Naive thymus-derived CD4-positive, alpha-beta T cell (primary cell): Measurements from ENCODE around the gene SENP1. TPM values are rescaled to one million over a fixed set of nuclear protein-coding genes. Genes with fewer than 3 reads are reported as not detected.
"Not testable (repeated sequence)": the region's sequence is repeated elsewhere in the genome, so short reads cannot be mapped to it uniquely, and the experiment has no call there.

ENCODE experiments used
- ATAC-seq: fragments of 150-1000 bp; cut with Tn5 transposase; 2 replicates; pipeline ENCODE4 v1.10.0; 2021; ENCODE audit warnings: mild to moderate bottlenecking, moderate library complexity
- CTCF ChIA-PET: fragments of 350-600 bp; sonication (Branson Sonifier 250); formaldehyde crosslinking; loops from one replicate; lab custom pipeline; 2021; ENCODE audit warnings: antibody characterized with exemption; lab: Charles Lee
- POLR2A ChIA-PET: fragments of 350-600 bp; sonication (Branson Sonifier 250); formaldehyde crosslinking; loops from one replicate; lab custom pipeline; 2021; ENCODE audit warnings: antibody characterized with exemption, inconsistent platforms; lab: Charles Lee
- DNase-seq, 9 donors: peaks; one replicate each; pipeline versions ENCODE4 v3.0.0 to v3.0.0-alpha.2; 2020 to 2022; ENCODE audit warnings: mixed read lengths in 1 of 9
- H3K27ac ChIP-seq: one replicate; pipeline ENCODE4 v1.7.0; 2013; ENCODE audit warnings: mild to moderate bottlenecking, low read depth, low read length, moderate library complexity
- H3K27me3 ChIP-seq, 2 donors: one replicate each; pipeline ENCODE4 v1.7.0; 2013; ENCODE audit warnings: low read length in 2 of 2, mild to moderate bottlenecking in 2 of 2, moderate library complexity in 2 of 2; ENCODE audit not compliant: control insufficient read depth in 2 of 2, insufficient read depth in 2 of 2
- H3K36me3 ChIP-seq, 3 experiments: 1 replicate in 2 of 3; 2 replicates in 1 of 3; pipeline ENCODE4 v1.7.0; 2013; ENCODE audit warnings: low read length in 3 of 3, mild to moderate bottlenecking in 3 of 3, moderate library complexity in 1 of 3; ENCODE audit not compliant: insufficient read depth in 3 of 3, control insufficient read depth in 2 of 3
- H3K4me1 ChIP-seq, 2 donors: one replicate each; pipeline ENCODE4 v1.7.0; 2013; ENCODE audit warnings: low read length in 2 of 2, mild to moderate bottlenecking in 2 of 2, moderate library complexity in 1 of 2; ENCODE audit not compliant: control insufficient read depth in 2 of 2, insufficient read depth in 2 of 2
- H3K4me3 ChIP-seq: 2 replicates; pipeline ENCODE4 v1.7.0; 2013; ENCODE audit warnings: mild to moderate bottlenecking, low read length
- H3K9me3 ChIP-seq, 3 experiments: 1 replicate in 2 of 3; 2 replicates in 1 of 3; pipeline ENCODE4 v1.7.0; 2013; ENCODE audit warnings: low read length in 3 of 3; ENCODE audit not compliant: control insufficient read depth in 2 of 3
- H3K27ac Mint-ChIP-seq, 9 donors: one replicate each; pipeline ENCODE4 v1.8.0; 2020 to 2022; ENCODE audit warnings: mixed read lengths in 9 of 9, mild to moderate bottlenecking in 8 of 9, moderate library complexity in 5 of 9, inconsistent platforms in 2 of 9
- H3K27me3 Mint-ChIP-seq, 5 donors: one replicate each; pipeline ENCODE4 v1.8.0; 2021 to 2022; ENCODE audit warnings: mixed read lengths in 5 of 5, mild to moderate bottlenecking in 1 of 5
- H3K36me3 Mint-ChIP-seq, 5 donors: one replicate each; pipeline ENCODE4 v1.8.0; 2020 to 2022; ENCODE audit warnings: mixed read lengths in 5 of 5, mild to moderate bottlenecking in 3 of 5, inconsistent platforms in 1 of 5
- H3K4me1 Mint-ChIP-seq, 7 donors: one replicate each; pipeline ENCODE4 v1.8.0; 2020 to 2022; ENCODE audit warnings: mixed read lengths in 7 of 7, mild to moderate bottlenecking in 3 of 7, inconsistent platforms in 1 of 7
- H3K4me3 Mint-ChIP-seq, 10 donors: one replicate each; pipeline ENCODE4 v1.8.0; 2020 to 2022; ENCODE audit warnings: mild to moderate bottlenecking in 10 of 10, mixed read lengths in 10 of 10, moderate library complexity in 6 of 10, inconsistent platforms in 2 of 10
- H3K9me3 Mint-ChIP-seq, 11 donors: one replicate each; pipeline ENCODE4 v1.8.0; 2020 to 2022; ENCODE audit warnings: mixed read lengths in 11 of 11, mild to moderate bottlenecking in 4 of 11, inconsistent platforms in 1 of 11, moderate library complexity in 1 of 11
- intact Hi-C, 2 donors: fragments of 100-400 bp; cut with micrococcal nuclease; formaldehyde crosslinking; loops; one replicate each; pipeline ENCODE4 v1.15.1; 2023
- polyA plus RNA-seq, 2 donors: library from polyadenylated mRNA; unstranded; fragments of 300-500 nt; fragmentation: Illumina TruSeq; gene quantifications; one replicate each; pipeline ENCODE4 v1.2.3, GENCODE V29; 2021
- total RNA-seq, 6 experiments: library from RNA in 5 of 6; stranded (reverse) in 5 of 6; gene quantifications; 1 replicate in 5 of 6; 2 replicates in 1 of 6; pipeline ENCODE4 v1.2.3 and lab custom pipeline; 2021 to 2026

SENP1 gene
- total and polyA plus RNA-seq, 7 experiments from 2014 or later: 12.0 to 41.9 (median 23.2) TPM

DNA sequence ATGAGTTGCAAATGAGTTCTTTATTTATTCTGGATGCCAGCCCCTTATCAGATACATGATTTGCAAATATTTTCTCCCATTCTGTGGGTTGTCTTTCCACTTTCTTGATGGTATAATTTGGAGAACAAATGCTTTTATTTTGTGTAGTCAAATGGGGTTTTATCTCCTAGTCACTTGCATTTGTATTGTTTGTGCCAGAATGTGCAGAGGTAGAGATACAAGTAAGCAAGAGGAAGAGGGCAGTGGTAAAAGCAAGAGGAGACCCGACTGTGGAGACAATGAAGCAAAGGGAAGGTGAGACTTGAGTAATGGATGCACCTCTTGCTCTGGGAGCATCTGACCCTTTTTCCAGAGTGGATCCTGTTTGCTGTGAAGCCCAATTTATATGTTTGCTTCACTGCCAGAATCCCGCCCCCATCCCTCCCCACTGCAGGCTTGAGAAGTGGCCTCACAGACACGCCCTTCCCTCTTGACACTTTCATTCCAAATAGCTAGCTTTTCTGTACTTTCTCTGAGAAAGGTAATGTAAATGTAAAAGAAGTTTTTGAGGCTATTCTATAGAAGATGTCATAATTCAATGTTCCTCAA lies 12.5 kb upstream of the SENP1 start:
- H3K27ac ChIP-seq: no peak overlapping the region
- peaks cover 0 to 3% of the 10 kb centered on the region in 2 donors for H3K4me1 ChIP-seq
- ATAC-seq (no peak), DNase-seq (no peak)
- POLR2A ChIA-PET: interaction anchor here (0.6 to 1.8 kb wide), 4 partner anchors 9 to 1741 kb away, joined by 3 to 7 read pairs (median 3); partner anchors contain the start of gene SENP1
- H3K4me1 Mint-ChIP-seq: peaks cover 13 to 25% (median 24%) of the 10 kb centered on the region in 7 donors
- peak overlapping the region; percentile 85 for H3K4me3 ChIP-seq
- peaks cover 0 to 5% (median under 1%) of the 10 kb centered on the region in 5 donors for H3K36me3 Mint-ChIP-seq
- H3K27ac Mint-ChIP-seq: peak overlapping the region in 6 of 9 donors; percentile 63 to 95 (median 82)
- H3K27me3 ChIP-seq: no peaks in the 10 kb centered on the region
- H3K9me3 ChIP-seq: no peaks in the 10 kb centered on the region
- no peaks in the 10 kb centered on the region for H3K9me3 Mint-ChIP-seq
- intact Hi-C loops: no loop called here
- H3K27me3 Mint-ChIP-seq: peaks cover 0 to 33% (median 9%) of the 10 kb centered on the region in 5 donors
- H3K4me3 Mint-ChIP-seq: peak overlapping the region; percentile 91 to 100 (median 98)
- CTCF ChIA-PET: no interaction called here
- H3K36me3 ChIP-seq: peaks cover 0 to 6% (median 0%) of the 10 kb centered on the region in 3 experiments

DNA sequence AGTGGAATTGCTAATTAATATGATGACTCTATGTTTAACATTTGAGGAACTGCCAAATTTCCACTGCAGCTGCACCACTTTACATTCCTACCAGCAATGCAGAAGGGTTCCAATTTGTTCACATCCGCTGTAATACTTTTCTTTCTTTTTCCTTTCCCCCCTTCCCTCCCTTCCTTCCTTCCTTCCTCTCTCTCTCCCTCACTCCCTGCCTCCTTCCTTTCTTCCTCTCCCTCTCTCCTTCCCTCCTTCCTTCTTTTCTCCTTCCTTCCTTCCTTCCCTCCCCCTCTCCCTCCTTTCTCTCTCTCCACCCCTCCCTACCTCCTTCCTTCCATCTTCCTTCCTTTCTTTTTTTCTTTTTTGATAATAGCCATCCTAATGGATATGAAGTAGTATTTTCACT lies 10.1 kb upstream of the SENP1 start:
- H3K4me1 ChIP-seq: peaks cover 0 to 3% of the 10 kb centered on the region in 2 donors
- Mint-ChIP-seq H3K4me3 (no peak overlapping the region), H3K36me3 (no peaks in the 10 kb centered on the region), H3K27me3 (peaks cover 0 to 33% (median 9%) of the 10 kb centered on the region in 5 donors), H3K9me3 (no peaks in the 10 kb centered on the region), H3K27ac (no peak overlapping the region), H3K4me1 (peaks cover 13 to 25% (median 23%) of the 10 kb centered on the region in 7 donors)
- ChIA-PET CTCF (no interaction called here), POLR2A (no interaction called here)
- no peak for DNase-seq
- intact Hi-C loops: no loop called here
- no peaks in the 10 kb centered on the region for H3K27me3 ChIP-seq
- no peak overlapping the region for H3K27ac ChIP-seq
- H3K4me3 ChIP-seq: no peak overlapping the region
- no peaks in the 10 kb centered on the region for H3K9me3 ChIP-seq
- H3K36me3 ChIP-seq: no peaks in the 10 kb centered on the region
- ATAC-seq: no peak

DNA sequence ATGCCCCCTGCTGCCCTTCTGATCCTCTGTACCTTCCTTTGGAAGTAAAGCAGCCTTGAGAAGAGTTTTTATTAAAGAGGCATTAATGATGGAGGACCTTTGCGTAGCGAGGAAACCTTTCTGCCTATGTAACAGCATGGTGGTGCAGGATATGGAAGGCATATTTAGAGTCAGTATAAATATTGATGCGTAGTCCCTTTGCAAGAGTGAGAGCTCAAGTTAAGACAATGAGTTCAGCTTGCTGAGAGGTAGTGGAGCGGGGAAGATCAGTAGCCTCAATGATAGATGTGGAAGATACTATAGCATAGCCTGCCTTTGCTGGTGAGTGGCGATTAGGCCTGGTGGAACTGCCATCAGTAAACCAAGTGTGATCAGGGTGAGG lies 5.4 kb upstream of the SENP1 start:
- H3K4me3 Mint-ChIP-seq, DNase-seq, H3K9me3 ChIP-seq, H3K27ac ChIP-seq, H3K36me3 ChIP-seq, H3K36me3 Mint-ChIP-seq, CTCF ChIA-PET, H3K9me3 Mint-ChIP-seq, H3K27me3 ChIP-seq, H3K27ac Mint-ChIP-seq, ATAC-seq, H3K4me3 ChIP-seq, intact Hi-C loops: not testable (repeated sequence)
- H3K27me3 Mint-ChIP-seq: peaks cover 0 to 30% (median 9%) of the 10 kb centered on the region in 5 donors
- POLR2A ChIA-PET: interaction anchor here (1.6 kb wide), 1 partner anchor 11 kb away, joined by 6 read pairs; no protein-coding TSS in a partner anchor
- peaks cover 13 to 30% (median 25%) of the 10 kb centered on the region in 7 donors for H3K4me1 Mint-ChIP-seq
- peaks cover 10 to 13% of the 10 kb centered on the region in 2 donors for H3K4me1 ChIP-seq

GRCh38 chr12:48110691-48111311 lies 4.9 kb upstream of the SENP1 start:
- peaks cover 10 to 13% of the 10 kb centered on the region in 2 donors for H3K4me1 ChIP-seq
- Mint-ChIP-seq H3K27ac (no peak overlapping the region), H3K27me3 (peaks cover 0 to 25% (median 9%) of the 10 kb centered on the region in 5 donors), H3K4me3 (no peak overlapping the region), H3K36me3 (no peaks in the 10 kb centered on the region), H3K4me1 (peaks cover 14 to 32% (median 27%) of the 10 kb centered on the region in 7 donors), H3K9me3 (no peaks in the 10 kb centered on the region)
- POLR2A ChIA-PET: interaction anchor here (1.6 kb wide), 2 partner anchors 11 to 18 kb away, joined by 3 to 6 read pairs; no protein-coding TSS in a partner anchor
- H3K36me3 ChIP-seq: peaks cover 0 to 4% (median 0%) of the 10 kb centered on the region in 3 experiments
- DNase-seq: no peak
- H3K4me3 ChIP-seq: no peak overlapping the region
- CTCF ChIA-PET: no interaction called here
- intact Hi-C loops: no loop called here
- no peaks in the 10 kb centered on the region for H3K27me3 ChIP-seq
- H3K27ac ChIP-seq: no peak overlapping the region
- no peak for ATAC-seq
- H3K9me3 ChIP-seq: no peaks in the 10 kb centered on the region

DNA sequence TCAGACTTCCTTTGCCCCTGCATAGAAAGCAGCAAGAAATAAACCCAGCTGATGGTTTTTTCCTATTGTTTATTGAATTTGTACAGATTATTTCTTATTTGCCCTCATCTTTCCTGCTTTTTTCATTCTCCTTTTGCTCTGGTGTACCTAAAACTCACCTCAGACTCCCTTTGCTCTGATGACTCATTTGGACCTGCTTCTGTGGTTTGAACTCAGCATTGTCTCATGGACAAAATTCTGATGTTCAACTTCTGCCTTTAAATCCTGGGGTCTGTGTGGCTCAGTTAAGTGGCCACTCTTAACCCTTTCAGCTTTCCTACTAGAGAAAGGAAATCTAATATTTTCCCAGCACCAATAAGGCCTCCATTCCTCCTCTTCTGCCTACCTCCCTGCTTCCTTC lies 3.5 kb upstream of the SENP1 start:
- intact Hi-C loops: loop anchor here (5.0 to 10.0 kb wide), 9 partner anchors 107 to 747 kb away; partner anchors contain the start of genes CCNT1 (in 1 of the 2), COL2A1 (in 1 of the 2), KANSL2 (in 1 of the 2) and TMEM106C (in 1 of the 2)
- DNase-seq (no peak), ATAC-seq (no peak)
- Histone ChIP-seq H3K4me3 (no peak overlapping the region), H3K27me3 (no peaks in the 10 kb centered on the region), H3K27ac (no peak overlapping the region), H3K9me3 (no peaks in the 10 kb centered on the region), H3K36me3 (peaks cover 0 to 7% (median 0%) of the 10 kb centered on the region in 3 experiments), H3K4me1 (peaks cover 15 to 19% of the 10 kb centered on the region in 2 donors)
- ChIA-PET POLR2A (interaction anchor here (0.6 to 1.6 kb wide), 3 partner anchors 9 to 32 kb away, joined by 3 to 4 read pairs (median 3); no protein-coding TSS in a partner anchor), CTCF (no interaction called here)
- Mint-ChIP-seq H3K27me3 (peaks cover 0 to 14% (median under 1%) of the 10 kb centered on the region in 5 donors), H3K27ac (peak overlapping the region in 5 of 9 donors; percentile 10 to 77 (median 41)), H3K4me1 (peaks cover 17 to 41% (median 35%) of the 10 kb centered on the region in 7 donors), H3K4me3 (peak overlapping the region in 2 of 10 donors; percentile 11 to 31), H3K9me3 (peaks cover 0 to 4% (median 0%) of the 10 kb centered on the region in 11 donors), H3K36me3 (peaks cover 0 to 3% (median 0%) of the 10 kb centered on the region in 5 donors)
